Chondrocyte (in vitro differentiated cells): ENCODE data around the gene SLC22A31. TPM values are rescaled to one million over a fixed set of nuclear protein-coding genes. Genes with fewer than 3 reads are reported as not detected.
"Not testable (repeated sequence)": the region's sequence is repeated elsewhere in the genome, so short reads cannot be mapped to it uniquely, and the experiment has no call there.

Experiments used
- DNase-seq: peaks from one replicate; pipeline ENCODE4 v3.0.0; 2021; ENCODE audit warnings: mixed read lengths, low spot score
- H3K27ac Mint-ChIP-seq: one replicate; pipeline ENCODE4 v1.8.0; 2021; ENCODE audit warnings: mild to moderate bottlenecking, moderate library complexity, mixed read lengths; ENCODE audit not compliant: unreplicated experiment
- H3K27me3 Mint-ChIP-seq: 2 replicates; pipeline ENCODE4 v1.8.0; 2021; ENCODE audit warnings: low read depth, mixed read lengths
- H3K36me3 Mint-ChIP-seq: 2 replicates; pipeline ENCODE4 v1.8.0; 2021; ENCODE audit warnings: low read depth, mixed read lengths
- H3K4me1 Mint-ChIP-seq: 2 replicates; pipeline ENCODE4 v1.8.0; 2021; ENCODE audit warnings: low read depth, mild to moderate bottlenecking, mixed read lengths
- H3K4me3 Mint-ChIP-seq: one replicate; pipeline ENCODE4 v1.8.0; 2021; ENCODE audit warnings: mild to moderate bottlenecking, moderate library complexity, mixed read lengths; ENCODE audit not compliant: unreplicated experiment
- H3K9me3 Mint-ChIP-seq: 2 replicates; pipeline ENCODE4 v1.8.0; 2021; ENCODE audit warnings: low read depth, mixed read lengths
- CTCF ChIP-seq: fragments of 200-600 bp; sonication (generic); IDR thresholded peaks from 2 replicates; pipeline ENCODE4 v1.5.0; 2021; ENCODE audit warnings: antibody characterized with exemption, mild to moderate bottlenecking, moderate library complexity
- total RNA-seq: library from RNA; stranded (reverse); gene quantifications from 3 replicates; pipeline ENCODE4 v1.2.1, GENCODE V29; 2021

The SLC22A31 gene
- total RNA-seq, 1 donor from 2014 or later = 0.40 TPM

GRCh38 chr16:89244754-89245153 lies 44.4 kb upstream of the SLC22A31 start:
- TF ChIP-seq CTCF = no peak
- H3K4me1 Mint-ChIP-seq = peaks cover 15% of the 10 kb centered on the region
- no peak overlapping the region for H3K4me3 Mint-ChIP-seq
- H3K27me3 Mint-ChIP-seq = no peaks in the 10 kb centered on the region
- DNase-seq = no peak
- no peak overlapping the region for H3K27ac Mint-ChIP-seq
- peaks cover under 1% of the 10 kb centered on the region for H3K9me3 Mint-ChIP-seq
- no peaks in the 10 kb centered on the region for H3K36me3 Mint-ChIP-seq

- not testable (repeated sequence) for H3K27ac Mint-ChIP-seq, H3K27me3 Mint-ChIP-seq, H3K4me3 Mint-ChIP-seq, H3K9me3 Mint-ChIP-seq, DNase-seq, H3K36me3 Mint-ChIP-seq
- peaks cover 15% of the 10 kb centered on the region for H3K4me1 Mint-ChIP-seq
Observed at GRCh38 chr16:89244264-89244663, 43.9 kb upstream of the SLC22A31 start.

GRCh38 chr16:89243664-89244063 lies 43.3 kb upstream of the SLC22A31 start:
- H3K4me3 Mint-ChIP-seq = no peak overlapping the region

GRCh38 chr16:89242795-89243200 lies 42.5 kb upstream of the SLC22A31 start:
- Mint-ChIP-seq H3K4me1 (peaks cover 15% of the 10 kb centered on the region), H3K9me3 (peaks cover 2% of the 10 kb centered on the region), H3K27ac (peak overlapping the region; percentile 46), H3K36me3 (no peaks in the 10 kb centered on the region), H3K4me3 (no peak overlapping the region), H3K27me3 (no peaks in the 10 kb centered on the region)
- TF ChIP-seq CTCF = no peak
- DNase-seq = no peak

More at GRCh38 chr16:89243664-89244063, 43.3 kb upstream of the SLC22A31 start:
- no peak for TF ChIP-seq CTCF
- H3K4me1 Mint-ChIP-seq = peaks cover 15% of the 10 kb centered on the region
- DNase-seq = no peak
- no peak overlapping the region for H3K27ac Mint-ChIP-seq
- peaks cover under 1% of the 10 kb centered on the region for H3K9me3 Mint-ChIP-seq
- H3K36me3 Mint-ChIP-seq = no peaks in the 10 kb centered on the region
- no peaks in the 10 kb centered on the region for H3K27me3 Mint-ChIP-seq

GRCh38 chr16:89241187-89242007 lies 41.1 kb upstream of the SLC22A31 start:
- Mint-ChIP-seq H3K9me3 (peaks cover 2% of the 10 kb centered on the region), H3K27me3 (no peaks in the 10 kb centered on the region), H3K36me3 (no peaks in the 10 kb centered on the region), H3K4me3 (peak overlapping the region; percentile 99), H3K27ac (peak overlapping the region; percentile 100), H3K4me1 (peaks cover 11% of the 10 kb centered on the region)
- no peak for TF ChIP-seq CTCF
- DNase-seq = no peak

- H3K36me3 Mint-ChIP-seq = peaks cover 20% of the 10 kb centered on the region
- no peak for TF ChIP-seq CTCF
- H3K9me3 Mint-ChIP-seq = peaks cover 2% of the 10 kb centered on the region
- DNase-seq = no peak
- no peak overlapping the region for H3K27ac Mint-ChIP-seq
- H3K27me3 Mint-ChIP-seq = no peaks in the 10 kb centered on the region
- H3K4me1 Mint-ChIP-seq = peaks cover 8% of the 10 kb centered on the region
- no peak overlapping the region for H3K4me3 Mint-ChIP-seq
Observed at GRCh38 chr16:89237733-89238132, 37.4 kb upstream of the SLC22A31 start.
